ENCODE measurements around the gene CEP128.

The CEP128 gene

GRCh38 chr14:80768646-80769045 lies 172.9 kb downstream of the CEP128 start:
- DNase-seq, result no peak

GRCh38 chr14:80764921-80765507 lies 176.5 kb downstream of the CEP128 start:
- DNase-seq, result no peak

GRCh38 chr14:80764496-80764895 lies 177.0 kb downstream of the CEP128 start:
- DNase-seq, result no peak

GRCh38 chr14:80762641-80763228 lies 178.8 kb downstream of the CEP128 start:
- DNase-seq, result no peak

GRCh38 chr14:80754696-80755095 lies 186.8 kb downstream of the CEP128 start:
- no peak for DNase-seq

- DNase-seq, result no peak
These were observed 190.3 kb downstream of the CEP128 start for GRCh38 chr14:80751285-80751684.

GRCh38 chr14:80726211-80726610 lies 215.3 kb downstream of the CEP128 start:
- no peak for DNase-seq

GRCh38 chr14:80718940-80719339 lies 222.6 kb downstream of the CEP128 start:
- DNase-seq, result no peak

- DNase-seq, result no peak
These were observed 227.1 kb downstream of the CEP128 start for GRCh38 chr14:80714474-80714873.

GRCh38 chr14:80713076-80713850 lies 228.3 kb downstream of the CEP128 start:
- DNase-seq, result no peak

- no peak for DNase-seq
These were observed 236.1 kb downstream of the CEP128 start for GRCh38 chr14:80705241-80705980.

GRCh38 chr14:80700601-80701000 lies 240.9 kb downstream of the CEP128 start:
- no peak for DNase-seq

GRCh38 chr14:80699861-80700260 lies 241.7 kb downstream of the CEP128 start:
- DNase-seq, result no peak

GRCh38 chr14:80698974-80699373 lies 242.6 kb downstream of the CEP128 start:
- DNase-seq, result no peak

GRCh38 chr14:80695869-80696268 lies 245.7 kb downstream of the CEP128 start:
- DNase-seq, result no peak

GRCh38 chr14:80692903-80693302 lies 248.6 kb downstream of the CEP128 start:
- DNase-seq, result no peak

GRCh38 chr14:80681651-80682050 lies 259.9 kb downstream of the CEP128 start:
- no peak for DNase-seq

- no peak for DNase-seq
These were observed 262.3 kb downstream of the CEP128 start for GRCh38 chr14:80679273-80679672.

GRCh38 chr14:80678436-80678835 lies 263.1 kb downstream of the CEP128 start:
- no peak for DNase-seq

- no peak for DNase-seq
These were observed 272.1 kb downstream of the CEP128 start for GRCh38 chr14:80669426-80669825.

GRCh38 chr14:80664576-80664975 lies 277.0 kb downstream of the CEP128 start:
- DNase-seq, result no peak

- DNase-seq, result no peak
These were observed 278.0 kb downstream of the CEP128 start for GRCh38 chr14:80663541-80663940.

- DNase-seq, result no peak
These were observed 281.8 kb downstream of the CEP128 start for GRCh38 chr14:80659783-80660182.

GRCh38 chr14:80658733-80659132 lies 282.8 kb downstream of the CEP128 start:
- DNase-seq, result no peak

Measured in CD4-positive, alpha-beta T cell treated with Interleukin-21 for 1 hour (primary cell).